H9 (cell line): ENCODE results near the gene NSG1. TPM values are rescaled to one million over a fixed set of nuclear protein-coding genes. Genes with fewer than 3 reads are reported as not detected.

Source experiments
- DNase-seq: peaks from one replicate; pipeline ENCODE4 v3.0.0-alpha.2; 2017
- H2AFZ ChIP-seq: one replicate; pipeline ENCODE4 v1.6.1; 2013; ENCODE audit warnings: mild to moderate bottlenecking, low read length, control low read depth, moderate library complexity
- H2AK5ac ChIP-seq: 2 replicates; pipeline ENCODE4 v1.6.1; 2013; ENCODE audit warnings: low read length, control low read depth, mixed read lengths; ENCODE audit not compliant: insufficient read length
- H2BK120ac ChIP-seq: one replicate; pipeline ENCODE4 v1.6.1; 2013; ENCODE audit warnings: low read depth, mild to moderate bottlenecking, low read length, control low read depth, inconsistent platforms; ENCODE audit not compliant: poor library complexity, severe bottlenecking
- H2BK12ac ChIP-seq: 2 replicates; pipeline ENCODE4 v1.6.1; 2013; ENCODE audit warnings: low read length, control low read depth, mixed read lengths, low read depth; ENCODE audit not compliant: insufficient read length
- H2BK15ac ChIP-seq: 2 replicates; pipeline ENCODE4 v1.6.1; 2013; ENCODE audit warnings: low read depth, low read length, control low read depth
- H2BK20ac ChIP-seq: one replicate; pipeline ENCODE4 v1.6.1; 2013; ENCODE audit warnings: low read depth, mild to moderate bottlenecking, low read length, control low read depth, inconsistent platforms; ENCODE audit not compliant: poor library complexity, severe bottlenecking
- H2BK5ac ChIP-seq: 2 replicates; pipeline ENCODE4 v1.6.1; 2013; ENCODE audit warnings: low read length, control low read depth, mixed read lengths; ENCODE audit not compliant: insufficient read length
- H3K14ac ChIP-seq: 2 replicates; pipeline ENCODE4 v1.6.1; 2013; ENCODE audit warnings: low read length, control low read depth; ENCODE audit not compliant: insufficient read depth
- H3K18ac ChIP-seq: 2 replicates; pipeline ENCODE4 v1.6.1; 2013; ENCODE audit warnings: low read depth, mild to moderate bottlenecking, mixed read lengths, low read length, control low read depth; ENCODE audit not compliant: insufficient read length
- H3K23ac ChIP-seq: 2 replicates; pipeline ENCODE4 v1.6.1; 2013; ENCODE audit warnings: low read length, control low read depth, mixed read lengths, low read depth; ENCODE audit not compliant: insufficient read length
- H3K23me2 ChIP-seq: 2 replicates; pipeline ENCODE4 v1.6.1; 2013; ENCODE audit warnings: low read depth, mild to moderate bottlenecking, mixed read lengths, low read length, control low read depth; ENCODE audit not compliant: insufficient read length, poor library complexity, severe bottlenecking
- H3K27ac ChIP-seq: 2 replicates; pipeline ENCODE4 v1.5.1; 2013; ENCODE audit warnings: low read length, control low read depth, mixed read lengths, low read depth; ENCODE audit not compliant: insufficient read length
- H3K27me3 ChIP-seq: 2 replicates; pipeline ENCODE4 v1.6.1; 2013; ENCODE audit warnings: low read length, control low read depth, inconsistent platforms; ENCODE audit not compliant: insufficient read depth
- H3K4ac ChIP-seq: 2 replicates; pipeline ENCODE4 v1.6.1; 2013; ENCODE audit warnings: low read depth, mild to moderate bottlenecking, control low read depth, inconsistent platforms, low read length, moderate library complexity
- H3K4me1 ChIP-seq: 2 replicates; pipeline ENCODE4 v1.6.1; 2013; ENCODE audit warnings: low read length, control low read depth, inconsistent platforms; ENCODE audit not compliant: insufficient read depth
- H3K4me2 ChIP-seq: 2 replicates; pipeline ENCODE4 v1.6.1; 2013; ENCODE audit warnings: low read length, control low read depth, mixed read lengths; ENCODE audit not compliant: insufficient read length, insufficient read depth
- H3K56ac ChIP-seq: 2 replicates; pipeline ENCODE4 v1.6.1; 2013; ENCODE audit warnings: low read depth, mild to moderate bottlenecking, mixed read lengths, low read length, control low read depth; ENCODE audit not compliant: insufficient read length
- H3K79me1 ChIP-seq: 2 replicates; pipeline ENCODE4 v1.6.1; 2013; ENCODE audit warnings: low read depth, mild to moderate bottlenecking, moderate library complexity, low read length, control low read depth, inconsistent platforms; ENCODE audit not compliant: insufficient read depth, poor library complexity, severe bottlenecking
- H3K79me2 ChIP-seq: 2 replicates; pipeline ENCODE4 v1.6.1; 2013; ENCODE audit warnings: low read length, control low read depth, inconsistent platforms; ENCODE audit not compliant: insufficient read depth
- H3K9ac ChIP-seq: 2 replicates; pipeline ENCODE4 v1.6.1; 2013; ENCODE audit warnings: low read length, control low read depth, mixed read lengths; ENCODE audit not compliant: insufficient read length; ENCODE audit errors: extremely low read depth
- H3K9me3 ChIP-seq: one replicate; pipeline ENCODE4 v1.6.1; 2013; ENCODE audit warnings: low read depth, low read length, inconsistent platforms; ENCODE audit not compliant: control insufficient read depth
- H3T11ph ChIP-seq: one replicate; pipeline ENCODE4 v1.6.1; 2013; ENCODE audit warnings: mild to moderate bottlenecking, low read length, control low read depth, inconsistent platforms
- H4K20me1 ChIP-seq: one replicate; pipeline ENCODE4 v1.6.1; 2013; ENCODE audit not compliant: control insufficient read depth, insufficient read length, insufficient read depth
- H4K5ac ChIP-seq: 2 replicates; pipeline ENCODE4 v1.6.1; 2013; ENCODE audit warnings: low read depth, mild to moderate bottlenecking, mixed read lengths, low read length, control low read depth; ENCODE audit not compliant: insufficient read length
- H4K8ac ChIP-seq: replicated peaks from 2 replicates; pipeline ENCODE4 v1.6.1; 2013; ENCODE audit warnings: low read length, control low read depth, mixed read lengths, low read depth; ENCODE audit not compliant: insufficient read length
- H4K91ac ChIP-seq: 2 replicates; pipeline ENCODE4 v1.6.1; 2013; ENCODE audit warnings: low read depth, mild to moderate bottlenecking, moderate library complexity, mixed read lengths, low read length, control low read depth; ENCODE audit not compliant: insufficient read length
- H3K27ac Mint-ChIP-seq, 3 experiments: 2 replicates in 2 of 3; 3 replicates in 1 of 3; pipeline ENCODE4 v1.8.0; 2020 to 2021; ENCODE audit warnings: mixed read lengths in 3 of 3, mild to moderate bottlenecking in 1 of 3, moderate library complexity in 1 of 3
- H3K27me3 Mint-ChIP-seq: 2 replicates; pipeline ENCODE4 v1.8.0; 2021; ENCODE audit warnings: low read depth, mild to moderate bottlenecking, moderate library complexity, mixed read lengths
- H3K36me3 Mint-ChIP-seq, 3 experiments: 2 replicates in 2 of 3; 3 replicates in 1 of 3; pipeline ENCODE4 v1.8.0; 2020 to 2021; ENCODE audit warnings: low read depth in 3 of 3, mixed read lengths in 3 of 3; ENCODE audit not compliant: insufficient read depth in 1 of 3
- H3K4me1 Mint-ChIP-seq, 2 experiments: 2 replicates each; pipeline ENCODE4 v1.8.0; 2020; ENCODE audit warnings: mixed read lengths in 2 of 2
- H3K4me3 Mint-ChIP-seq, 2 experiments: 2 replicates in 1 of 2; 3 replicates in 1 of 2; pipeline ENCODE4 v1.8.0; 2020 to 2021; ENCODE audit warnings: mild to moderate bottlenecking in 2 of 2, mixed read lengths in 2 of 2, moderate library complexity in 1 of 2
- H3K9me3 Mint-ChIP-seq, 2 experiments: 2 replicates in 1 of 2; 3 replicates in 1 of 2; pipeline ENCODE4 v1.8.0; 2020; ENCODE audit warnings: mild to moderate bottlenecking in 2 of 2, mixed read lengths in 2 of 2, moderate library complexity in 1 of 2
- WGBS: extraction: QIAGEN DNeasy Blood & Tissue Kit; methylation state at CpG from one replicate; pipeline ENCODE4 v1.1.7; 2013; ENCODE audit warnings: missing lambda C conversion rate, low lambda C conversion rate, mixed read lengths; ENCODE audit not compliant: insufficient read length; ENCODE audit errors: extremely low coverage; 5-methylcytosine and 5-hydroxymethylcytosine counted together
- total RNA-seq: library from RNA; stranded (reverse); gene quantifications from 2 replicates; pipeline ENCODE4 v1.2.1, GENCODE V29; 2021
- TF ChIP-seq, protein P1 (sequence below): fragments of 200-600 bp; sonication (generic); conservative IDR thresholded peaks from 3 replicates; pipeline ENCODE4 v1.8.0; 2021; ENCODE audit warnings: antibody characterized with exemption, mild to moderate bottlenecking

NSG1 gene
- total RNA-seq, 1 experiment from 2014 or later, result 9.3 TPM

DNA sequence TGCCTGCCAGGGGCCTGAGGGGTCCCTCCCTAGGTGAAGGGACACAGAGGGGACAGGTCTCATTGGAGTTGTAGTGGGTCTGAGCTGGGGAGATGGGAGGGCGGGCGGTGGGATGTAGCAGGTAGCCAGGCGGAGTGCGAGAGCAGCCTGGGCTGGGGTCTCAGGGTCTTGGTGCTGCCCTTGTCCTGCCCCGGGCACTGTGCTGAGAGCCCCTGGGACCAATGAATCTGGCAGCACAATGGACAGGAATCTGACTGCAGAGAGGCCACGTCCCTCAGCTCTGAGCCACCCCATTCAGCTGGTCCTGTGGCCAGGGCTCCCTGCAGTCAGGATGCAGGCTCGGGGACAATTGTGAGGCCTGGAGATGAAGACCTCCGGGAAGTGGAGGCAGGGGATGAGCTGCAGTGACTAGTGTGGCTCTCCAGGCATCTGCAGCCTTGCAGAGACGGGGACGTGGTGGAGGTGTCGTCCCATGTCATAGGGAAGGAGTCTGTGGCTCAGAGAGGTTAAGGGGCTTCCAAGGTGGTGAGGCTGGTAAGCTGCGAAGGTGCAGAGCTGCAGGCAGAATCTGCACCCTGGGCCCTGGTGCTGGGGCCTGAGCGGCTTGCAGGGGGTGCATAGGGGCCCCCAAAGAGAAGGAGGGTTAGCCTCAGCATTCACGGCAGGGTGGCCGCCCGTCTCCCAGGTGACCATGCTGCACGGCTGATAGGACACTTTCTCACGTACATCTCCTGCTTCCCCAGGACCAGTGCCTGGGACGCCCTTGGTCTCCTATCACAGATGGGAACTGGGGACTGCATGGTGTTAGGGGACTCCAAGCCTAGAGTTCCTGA lies 20.6 kb downstream of the NSG1 start:
- Histone ChIP-seq H2BK12ac (no peak overlapping the region), H4K91ac (no peak overlapping the region), H3K27ac (no peak overlapping the region), H2BK120ac (no peak overlapping the region), H3K79me2 (no peaks in the 10 kb centered on the region), H2BK20ac (no peak overlapping the region), H3K23me2 (no peaks in the 10 kb centered on the region), H3K56ac (no peak overlapping the region), H4K8ac (no peak overlapping the region), H3K4me2 (no peak overlapping the region), H3K14ac (no peak overlapping the region; the same call in 1 of the 2 replicates), H3K9ac (no peak overlapping the region), H3K4ac (no peak overlapping the region), H3K27me3 (no peaks in the 10 kb centered on the region), H3K18ac (no peak overlapping the region), H2BK15ac (no peak overlapping the region), H2AFZ (no peak overlapping the region), H4K5ac (no peak overlapping the region), H3K4me1 (no peaks in the 10 kb centered on the region), H4K20me1 (no peaks in the 10 kb centered on the region), H2BK5ac (no peak overlapping the region), H3T11ph (no peak overlapping the region), H2AK5ac (no peak overlapping the region), H3K79me1 (no peaks in the 10 kb centered on the region), H3K9me3 (no peaks in the 10 kb centered on the region), H3K23ac (no peak overlapping the region)
- Mint-ChIP-seq H3K27me3 (peaks cover 6% of the 10 kb centered on the region), H3K4me1 (peaks cover 10 to 12% of the 10 kb centered on the region in 2 experiments), H3K36me3 (no peaks in the 10 kb centered on the region; a peak in 1 of 7 replicates), H3K9me3 (no peaks in the 10 kb centered on the region), H3K4me3 (no peak overlapping the region), H3K27ac (0 out of 7 replicates have a peak overlapping the region, but pooled peaks of 1 of the 3 experiments have one; percentile 49)
- no peak for DNase-seq
- WGBS, result no CpG with 5 or more reads among the region's 19 CpGs
- TF ChIP-seq, protein P1, sequence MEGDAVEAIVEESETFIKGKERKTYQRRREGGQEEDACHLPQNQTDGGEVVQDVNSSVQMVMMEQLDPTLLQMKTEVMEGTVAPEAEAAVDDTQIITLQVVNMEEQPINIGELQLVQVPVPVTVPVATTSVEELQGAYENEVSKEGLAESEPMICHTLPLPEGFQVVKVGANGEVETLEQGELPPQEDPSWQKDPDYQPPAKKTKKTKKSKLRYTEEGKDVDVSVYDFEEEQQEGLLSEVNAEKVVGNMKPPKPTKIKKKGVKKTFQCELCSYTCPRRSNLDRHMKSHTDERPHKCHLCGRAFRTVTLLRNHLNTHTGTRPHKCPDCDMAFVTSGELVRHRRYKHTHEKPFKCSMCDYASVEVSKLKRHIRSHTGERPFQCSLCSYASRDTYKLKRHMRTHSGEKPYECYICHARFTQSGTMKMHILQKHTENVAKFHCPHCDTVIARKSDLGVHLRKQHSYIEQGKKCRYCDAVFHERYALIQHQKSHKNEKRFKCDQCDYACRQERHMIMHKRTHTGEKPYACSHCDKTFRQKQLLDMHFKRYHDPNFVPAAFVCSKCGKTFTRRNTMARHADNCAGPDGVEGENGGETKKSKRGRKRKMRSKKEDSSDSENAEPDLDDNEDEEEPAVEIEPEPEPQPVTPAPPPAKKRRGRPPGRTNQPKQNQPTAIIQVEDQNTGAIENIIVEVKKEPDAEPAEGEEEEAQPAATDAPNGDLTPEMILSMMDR, result no peak
